Endothelial cell of umbilical vein (primary cell): ENCODE measurements around the gene SGSM2. TPM values are rescaled to one million over a fixed set of nuclear protein-coding genes. Genes with fewer than 3 reads are reported as not detected.

Experiments used
- BruUV-seq: library from RNA; stranded (reverse); fragments of 400-500 nt; replicated peaks from 2 replicates; lab custom pipeline; 2021; lab: Mats Ljungman, UMichigan
- CTCF ChIA-PET: fragments of 300-600, 350-600 bp; sonication (Branson Sonifier 250); formaldehyde crosslinking; loops from one replicate; lab custom pipeline; 2021; ENCODE audit warnings: antibody characterized with exemption, inconsistent platforms; lab: Charles Lee
- POLR2A ChIA-PET: fragments of 300-600, 350-600 bp; sonication (Branson Sonifier 250); formaldehyde crosslinking; loops from one replicate; lab custom pipeline; 2021; ENCODE audit warnings: antibody characterized with exemption, inconsistent platforms; lab: Charles Lee
- DNase-seq: peaks from one replicate; pipeline ENCODE4 v3.0.0-alpha.2; 2011; ENCODE audit warnings: low read depth, low spot score
- FAIRE-seq: peaks from 2 replicates; lab custom pipeline; 2011; peaks lifted over from hg19 to GRCh38; lab: Jason Lieb, UNC
- H2AFZ ChIP-seq: 2 replicates; pipeline ENCODE4 v1.6.0; 2012; ENCODE audit warnings: low read depth, low read length, control low read depth, inconsistent platforms
- H3K27ac ChIP-seq: 2 replicates; pipeline ENCODE4 v1.5.1; 2011; ENCODE audit warnings: low read depth, mild to moderate bottlenecking, control low read depth, low read length, moderate library complexity; ENCODE audit not compliant: insufficient read depth
- H3K27me3 ChIP-seq, 2 experiments: 2 replicates each; pipeline versions ENCODE4 v1.6.0 to v1.6.1; 2011; ENCODE audit warnings: low read length in 2 of 2, mixed read lengths in 1 of 2; ENCODE audit not compliant: control insufficient read depth in 2 of 2, insufficient read depth in 2 of 2
- H3K36me3 ChIP-seq, 2 experiments: 2 replicates in 1 of 2; 3 replicates in 1 of 2; pipeline ENCODE4 v1.5.1; 2011; ENCODE audit warnings: low read length in 2 of 2, mild to moderate bottlenecking in 1 of 2, moderate library complexity in 1 of 2; ENCODE audit not compliant: control insufficient read depth in 2 of 2, insufficient read depth in 2 of 2; ENCODE audit errors: extremely low read depth in 1 of 2
- H3K4me1 ChIP-seq: 3 replicates; pipeline ENCODE4 v1.5.1; 2011; ENCODE audit warnings: mild to moderate bottlenecking, low read length; ENCODE audit not compliant: control insufficient read depth, insufficient read depth; ENCODE audit errors: extremely low read depth
- H3K4me2 ChIP-seq: 2 replicates; pipeline ENCODE4 v1.6.1; 2011; ENCODE audit warnings: low read length, control low read depth, mixed read lengths; ENCODE audit not compliant: insufficient read depth
- H3K4me3 ChIP-seq, 3 experiments: fragments of 200-600 bp in 1 of 3; sonication (generic), shearing (Covaris generic) in 1 of 3; replicated peaks in 1 of 3; 2 replicates each; pipeline ENCODE4 v1.5.1; 2011 to 2016; ENCODE audit warnings: control low read depth in 3 of 3, low read length in 3 of 3, mild to moderate bottlenecking in 2 of 3, inconsistent platforms in 1 of 3, low read depth in 1 of 3, moderate library complexity in 1 of 3; ENCODE audit not compliant: insufficient read depth in 1 of 3
- H3K79me2 ChIP-seq: 2 replicates; pipeline ENCODE4 v1.6.0; 2012; ENCODE audit warnings: low read length, inconsistent platforms; ENCODE audit not compliant: control insufficient read depth, insufficient read depth
- H3K9ac ChIP-seq: replicated peaks from 2 replicates; pipeline ENCODE3; 2011; ENCODE audit warnings: low read length, control low read depth; ENCODE audit not compliant: insufficient read depth; ENCODE audit errors: extremely low read depth
- H3K9me1 ChIP-seq: replicated peaks from 3 replicates; pipeline ENCODE4 v1.6.0; 2011; ENCODE audit warnings: mild to moderate bottlenecking, low read length; ENCODE audit not compliant: control insufficient read depth, insufficient read depth; ENCODE audit errors: extremely low read depth
- H3K9me3 ChIP-seq: replicated peaks from 2 replicates; pipeline ENCODE4 v1.5.1; 2012; ENCODE audit warnings: low read length, inconsistent platforms; ENCODE audit not compliant: control insufficient read depth, insufficient read depth
- H4K20me1 ChIP-seq: replicated peaks from 2 replicates; pipeline ENCODE3; 2011; ENCODE audit warnings: mild to moderate bottlenecking, low read length; ENCODE audit not compliant: control insufficient read depth, insufficient read depth; ENCODE audit errors: extremely low read depth
- CTCF ChIP-seq, 2 donors: IDR thresholded peaks; 1 replicate in 1 of 2; 2 replicates in 1 of 2; pipeline ENCODE4 v1.5.1; 2011; ENCODE audit warnings: low read length in 2 of 2, mild to moderate bottlenecking in 2 of 2, moderate library complexity in 2 of 2, control low read depth in 1 of 2, inconsistent platforms in 1 of 2, low read depth in 1 of 2; ENCODE audit not compliant: insufficient read depth in 1 of 2; ENCODE audit errors: extremely low read depth in 1 of 2
- GATA2 ChIP-seq: IDR thresholded peaks from 2 replicates; pipeline ENCODE4 v1.7.0; 2011; ENCODE audit warnings: low read depth, mild to moderate bottlenecking, moderate library complexity, mixed read lengths, low read length; ENCODE audit not compliant: insufficient read length, insufficient read depth
- MAX ChIP-seq: IDR thresholded peaks from 2 replicates; pipeline ENCODE4 v1.6.1; 2011; ENCODE audit not compliant: insufficient read depth, insufficient read length
- MYC ChIP-seq: IDR thresholded peaks from one replicate; pipeline ENCODE4 v1.6.1; 2011; ENCODE audit warnings: mild to moderate bottlenecking, low read depth, low read length
- dilution Hi-C: fragments of 300-500 bp; cut with MboI; formaldehyde crosslinking; loops from one replicate; pipeline ENCODE4 v1.15.0; 2019; ENCODE audit warnings: low sequenced_read_pairs; ENCODE audit not compliant: extremely low pct_ligation_motif_present
- intact Hi-C: fragments of 100-400 bp; cut with micrococcal nuclease; formaldehyde crosslinking; loops from one replicate; pipeline ENCODE4 v1.10.0; 2022
- polyA plus RNA-seq, 4 experiments: library from polyadenylated mRNA; depleted of rRNA in 3 of 4; stranded (reverse) in 3 of 4; unstranded in 1 of 4; fragments of >200 nt; gene quantifications; 2 replicates each; pipeline versions ENCODE4 v1.2.1 to v1.2.3, GENCODE V29; 2011 to 2012; ENCODE audit warnings: missing spikeins in 1 of 4
- total RNA-seq: library from RNA; stranded (reverse); gene quantifications from 2 replicates; pipeline ENCODE4 v1.2.3, GENCODE V29; 2021

The SGSM2 gene
- total and polyA plus RNA-seq, 2 donors (not counting 3 experiments of a cell fraction or from before 2014, with no cell fraction given): 61.6 to 94.5 TPM

- Histone ChIP-seq H3K79me2 (peaks cover 16% of the 10 kb centered on the region), H3K4me3 (peak within 1 kb of the TSS; percentile 51 to 74 (median 69)), H4K20me1 (no peaks in the 10 kb centered on the region), H3K27me3 (no peaks in the 10 kb centered on the region), H3K9me1 (no peaks in the 10 kb centered on the region), H3K27ac (peak within 1 kb of the TSS; percentile 99), H3K4me1 (peaks cover 42% of the 10 kb centered on the region), H3K9me3 (no peaks in the 10 kb centered on the region), H3K4me2 (peak within 1 kb of the TSS; percentile 44), H3K36me3 (no peaks in the 10 kb centered on the region), H3K9ac (peak within 1 kb of the TSS; percentile 99), H2AFZ (peak within 1 kb of the TSS; percentile 13)
- dilution Hi-C loops: no loop called here
- FAIRE-seq (no peak), DNase-seq (peak; percentile 94)
- ChIA-PET CTCF (interaction anchor here (1.2 to 4.1 kb wide), 4 partner anchors 8 to 19 kb away, joined by 5 to 47 read pairs (median 22); no protein-coding TSS in a partner anchor), POLR2A (interaction anchor here (1.1 to 1.2 kb wide), 2 partner anchors 8 to 65 kb away, joined by 3 to 10 read pairs; partner anchors contain the start of gene TSR1)
- no TSS peak for BruUV-seq
- intact Hi-C loops: loop anchor here (1.0 to 5.0 kb wide), 4 partner anchors 8 to 64 kb away; partner anchors contain the start of genes SGSM2 and TSR1
- TF ChIP-seq CTCF (IDR thresholded peaks at IDR 0.05; ENCODE audit: extremely low read depth in 1 of 2, insufficient read depth in 1 of 2, low read depth in 1 of 2, low read length in 2 of 2): no peak
- TF ChIP-seq MAX: peak; percentile 25
- peak; percentile 51 for TF ChIP-seq MYC
- no peak for TF ChIP-seq GATA2
Observed at GRCh38 chr17:2400877-2401425, 63.6 kb downstream of the SGSM2 start, which contains the start of gene MNT. TSS of gene MNT (minus strand) at chr17:2401060. CDS start at chr17:2400712, 348 bp downstream.
